PC-9 (cell line): ENCODE results near the gene TACC3. TPM values are rescaled to one million over a fixed set of nuclear protein-coding genes. Genes with fewer than 3 reads are reported as not detected.

Source experiments
- BruUV-seq: library from RNA; stranded (reverse); fragments of 400-500 nt; replicated peaks from 2 replicates; lab custom pipeline; 2021; lab: Mats Ljungman, UMichigan
- CTCF ChIA-PET: fragments of 300-600 bp; sonication (Branson Sonifier 250); formaldehyde crosslinking; loops from one replicate; lab custom pipeline; 2022; ENCODE audit warnings: antibody characterized with exemption; lab: Charles Lee
- POLR2A ChIA-PET: fragments of 300-600 bp; sonication (Branson Sonifier 250); formaldehyde crosslinking; loops from one replicate; lab custom pipeline; 2022; ENCODE audit warnings: antibody characterized with exemption; ENCODE audit not compliant: unreplicated experiment; lab: Charles Lee
- DNase-seq, 2 experiments: peaks; one replicate each; pipeline versions ENCODE4 v3.0.0 to v3.0.0-alpha.2; 2015 to 2022; ENCODE audit warnings: mixed read lengths in 1 of 2
- H2AFZ ChIP-seq: fragments of 200-600 bp; sonication (generic); 2 replicates; pipeline ENCODE4 v1.8.1; 2017; ENCODE audit warnings: antibody characterized with exemption
- H3F3A ChIP-seq: fragments of 200-600 bp; sonication (generic); 2 replicates; pipeline ENCODE4 v1.8.1; 2017; ENCODE audit warnings: antibody characterized with exemption, mild to moderate bottlenecking, low read depth; ENCODE audit not compliant: insufficient read depth
- H3K27ac ChIP-seq: fragments of 200-600 bp; sonication (generic); 2 replicates; pipeline ENCODE4 v1.6.1; 2016; ENCODE audit warnings: mixed run types
- H3K27me3 ChIP-seq: fragments of 200-600 bp; sonication (generic); 2 replicates; pipeline ENCODE4 v1.6.1; 2016; ENCODE audit warnings: low read depth, mixed run types; ENCODE audit not compliant: insufficient read depth
- H3K36me3 ChIP-seq: fragments of 200-600 bp; sonication (generic); 2 replicates; pipeline ENCODE4 v1.6.1; 2016; ENCODE audit warnings: low read depth, mixed run types
- H3K4me1 ChIP-seq: fragments of 200-600 bp; sonication (generic); replicated peaks from 2 replicates; pipeline ENCODE4 v1.6.1; 2016; ENCODE audit warnings: mixed run types; ENCODE audit not compliant: insufficient read depth
- H3K4me2 ChIP-seq: fragments of 200-600 bp; sonication (generic); 2 replicates; pipeline ENCODE4 v1.6.1; 2017; ENCODE audit warnings: mixed run types
- H3K4me3 ChIP-seq: fragments of 200-600 bp; sonication (generic); 2 replicates; pipeline ENCODE4 v1.6.1; 2016; ENCODE audit warnings: mixed run types
- H3K79me2 ChIP-seq: fragments of 200-600 bp; sonication (generic); 2 replicates; pipeline ENCODE4 v1.6.1; 2017; ENCODE audit warnings: low read depth, mixed run types
- H3K9me2 ChIP-seq: fragments of 200-600 bp; sonication (generic); 2 replicates; pipeline ENCODE4 v1.8.1; 2017; ENCODE audit warnings: mild to moderate bottlenecking; ENCODE audit not compliant: insufficient read depth
- H3K9me3 ChIP-seq: fragments of 200-600 bp; sonication (generic); 2 replicates; pipeline ENCODE4 v1.8.1; 2016; ENCODE audit warnings: low read depth; ENCODE audit not compliant: insufficient read depth
- H4K20me1 ChIP-seq: fragments of 200-600 bp; sonication (generic); 2 replicates; pipeline ENCODE4 v1.8.1; 2017; ENCODE audit not compliant: insufficient read depth
- CTCF ChIP-seq: fragments of 200-600 bp; sonication (generic); conservative IDR thresholded peaks from 2 replicates; pipeline ENCODE4 v1.6.1; 2017; ENCODE audit warnings: mixed run types, antibody characterized with exemption, mild to moderate bottlenecking, moderate library complexity
- EZH2 ChIP-seq: fragments of 200-600 bp; sonication (generic); IDR thresholded peaks from 2 replicates; pipeline ENCODE4 v1.8.0; 2017; ENCODE audit warnings: antibody characterized with exemption, low read depth
- intact Hi-C: fragments of 100-400 bp; cut with micrococcal nuclease; formaldehyde crosslinking; loops from one replicate; pipeline ENCODE4 v1.10.0; 2022; ENCODE audit not compliant: unreplicated experiment
- total RNA-seq: library from RNA; stranded (reverse); gene quantifications from 2 replicates; pipeline ENCODE4 v1.2.3, GENCODE V29; 2021

Gene TACC3
- total RNA-seq, 1 experiment from 2014 or later: 134 TPM

DNA sequence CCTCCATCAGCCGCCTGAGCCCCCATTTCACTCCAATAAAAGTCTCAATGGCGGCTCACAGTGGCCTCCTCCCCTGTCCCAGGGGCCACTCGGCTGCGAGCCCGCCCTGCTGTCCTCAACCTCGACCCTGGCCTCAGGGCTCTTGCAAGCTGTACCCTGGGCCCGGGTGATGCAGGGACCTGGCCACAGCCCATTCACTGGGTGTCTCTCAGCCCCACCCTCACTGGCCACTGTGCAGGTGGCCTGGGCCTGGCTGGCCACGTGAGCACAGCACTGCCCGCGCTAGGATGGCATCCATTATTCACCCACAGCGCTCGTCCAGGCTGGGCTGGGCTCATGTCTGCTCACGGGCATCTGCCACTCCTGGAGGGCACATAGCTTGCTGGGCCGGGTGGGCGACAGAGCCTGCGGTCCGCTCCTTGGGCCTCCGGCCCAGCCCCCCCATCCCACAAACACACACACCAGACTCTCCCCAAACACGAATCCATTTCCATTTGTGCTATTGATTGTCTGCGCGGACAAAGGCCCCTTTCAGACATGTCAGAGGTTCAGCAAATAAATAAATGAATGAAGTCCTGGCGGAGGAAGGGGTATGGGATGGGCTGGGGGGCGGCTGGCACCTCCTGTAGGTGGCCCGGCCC lies 55.3 kb downstream of the TACC3 start:
- H3K79me2 ChIP-seq: no peaks in the 10 kb centered on the region
- H4K20me1 ChIP-seq: no peaks in the 10 kb centered on the region
- CTCF ChIA-PET: no interaction called here
- POLR2A ChIA-PET: interaction anchor here (0.7 kb wide), 1 partner anchor 66 kb away, joined by 3 read pairs; no protein-coding TSS in a partner anchor
- intact Hi-C loops: loop anchor here (5.0 kb wide), 1 partner anchor 49 kb away; no protein-coding TSS in a partner anchor
- peaks cover 14% of the 10 kb centered on the region; the same call in 1 of the 2 replicates for H3F3A ChIP-seq
- H3K4me3 ChIP-seq: no peak overlapping the region
- H3K36me3 ChIP-seq: no peaks in the 10 kb centered on the region
- peaks cover 48% of the 10 kb centered on the region for H3K4me1 ChIP-seq
- no peak overlapping the region for H2AFZ ChIP-seq
- BruUV-seq: no TSS peak
- no peaks in the 10 kb centered on the region for H3K9me2 ChIP-seq
- no peaks in the 10 kb centered on the region for H3K9me3 ChIP-seq
- peak in 1 of 2 experiments; percentile 45 for DNase-seq
- no peak overlapping the region for H3K4me2 ChIP-seq
- TF ChIP-seq EZH2: no peak
- TF ChIP-seq CTCF: no peak
- H3K27me3 ChIP-seq: no peaks in the 10 kb centered on the region
- no peak overlapping the region for H3K27ac ChIP-seq

- Histone ChIP-seq H3K9me3 (no peaks in the 10 kb centered on the region), H3K27ac (no peak overlapping the region), H3F3A (peaks cover 14% of the 10 kb centered on the region; the same call in 1 of the 2 replicates), H2AFZ (no peak overlapping the region), H3K27me3 (no peaks in the 10 kb centered on the region), H3K4me2 (peak overlapping the region; percentile 53), H3K4me3 (no peak overlapping the region; the same call in 1 of the 2 replicates), H3K9me2 (no peaks in the 10 kb centered on the region), H3K79me2 (no peaks in the 10 kb centered on the region), H3K4me1 (peaks cover 48% of the 10 kb centered on the region), H4K20me1 (no peaks in the 10 kb centered on the region), H3K36me3 (no peaks in the 10 kb centered on the region)
- POLR2A ChIA-PET: interaction anchor here (0.8 kb wide), 1 partner anchor 10 kb away, joined by 3 read pairs; no protein-coding TSS in a partner anchor
- no peak; the same call in 1 of the 2 replicates for TF ChIP-seq CTCF
- TF ChIP-seq EZH2: no peak
- peak; percentile 86 to 95 for DNase-seq
- CTCF ChIA-PET: interaction anchor here (0.6 to 0.8 kb wide), 2 partner anchors 48 to 702 kb away, joined by 3 to 4 read pairs; no protein-coding TSS in a partner anchor
- intact Hi-C loops: loop anchor here (1.0 to 5.0 kb wide), 3 partner anchors 10 to 162 kb away; no protein-coding TSS in a partner anchor
- BruUV-seq: no TSS peak
Measured at GRCh38 chr4:1777822-1778641, 56.7 kb downstream of the TACC3 start.

DNA sequence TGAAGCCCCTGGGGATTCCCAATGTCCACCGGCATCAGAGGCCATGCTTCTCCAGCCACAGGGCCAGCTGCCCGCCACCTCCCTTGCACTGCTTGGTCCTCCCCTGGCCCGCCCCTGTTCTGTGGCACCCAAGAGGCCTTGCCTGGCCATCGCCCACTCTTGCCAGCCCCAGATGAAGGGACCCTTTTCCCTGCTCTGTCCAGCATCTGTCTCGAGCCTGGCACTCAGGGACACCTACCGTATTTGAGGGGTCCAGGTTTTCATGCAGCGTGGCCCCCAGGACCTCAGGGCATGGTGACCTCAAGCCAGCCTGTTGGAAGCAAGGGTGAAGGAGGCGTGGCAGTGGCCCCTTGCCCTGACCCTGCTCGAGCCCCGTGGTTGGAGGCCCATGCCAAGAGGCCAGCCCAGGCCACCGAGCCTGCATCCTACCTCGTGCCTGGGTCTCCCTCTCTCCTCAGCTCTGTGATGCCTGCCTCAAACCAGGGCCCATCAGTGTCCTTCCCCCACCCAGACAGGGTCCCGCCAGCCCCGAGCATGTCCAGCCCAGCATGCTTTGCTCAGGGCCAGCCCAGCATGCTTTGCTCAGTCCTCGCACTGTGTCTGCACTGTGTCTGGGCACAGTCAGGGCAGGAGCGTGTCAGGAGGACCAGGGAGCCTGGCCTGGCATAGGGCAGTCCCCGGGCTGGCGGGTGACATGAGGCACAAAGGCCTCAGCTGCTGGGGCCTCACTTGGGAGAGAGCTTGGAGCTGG lies 57.5 kb downstream of the TACC3 start:
- no peaks in the 10 kb centered on the region for H3K9me3 ChIP-seq
- no peaks in the 10 kb centered on the region for H3K9me2 ChIP-seq
- H3K27me3 ChIP-seq: no peaks in the 10 kb centered on the region
- H3K4me2 ChIP-seq: peak overlapping the region; percentile 53; the same call in 1 of the 2 replicates
- no peak overlapping the region for H3K4me3 ChIP-seq
- BruUV-seq: no TSS peak
- H2AFZ ChIP-seq: no peak overlapping the region
- no peak for DNase-seq
- intact Hi-C loops: loop anchor here (1.0 to 5.0 kb wide), 3 partner anchors 11 to 161 kb away; no protein-coding TSS in a partner anchor
- H3K27ac ChIP-seq: no peak overlapping the region
- H3F3A ChIP-seq: peaks cover 14% of the 10 kb centered on the region; the same call in 1 of the 2 replicates
- no peaks in the 10 kb centered on the region for H3K79me2 ChIP-seq
- CTCF ChIA-PET: no interaction called here
- H4K20me1 ChIP-seq: no peaks in the 10 kb centered on the region
- POLR2A ChIA-PET: no interaction called here
- H3K36me3 ChIP-seq: no peaks in the 10 kb centered on the region
- no peak for TF ChIP-seq EZH2
- no peak for TF ChIP-seq CTCF
- peaks cover 52% of the 10 kb centered on the region for H3K4me1 ChIP-seq
